SHP77 treated with DMSO at 0.1 percent for 48 hours (cell line): ENCODE data around the gene IL17C.

Experiments
- DNase-seq: peaks from one replicate; lab custom pipeline; 2025; lab: John Stamatoyannopoulos, UW

IL17C gene

GRCh38 chr16:88686062-88686438, 47.7 kb downstream of the IL17C start:
- no peak for DNase-seq

- DNase-seq = peak; percentile 46
Measured at GRCh38 chr16:88686439-88687253, 48.3 kb downstream of the IL17C start, which contains the start of gene SNAI3. TSS of gene SNAI3 (minus strand) at chr16:88686507. CDS start at chr16:88686406, 101 bp downstream.

GRCh38 chr16:88687254-88687576, 48.8 kb downstream of the IL17C start:
- no peak for DNase-seq

GRCh38 chr16:88687676-88688012, 49.3 kb downstream of the IL17C start:
- DNase-seq = no peak

- DNase-seq = peak; percentile 44
Measured at GRCh38 chr16:88688013-88688778, 49.8 kb downstream of the IL17C start.
